Measurements from ENCODE around the gene UHMK1.
"Not testable (repeated sequence)": the region's sequence is repeated elsewhere in the genome, so short reads cannot be mapped to it uniquely, and the experiment has no call there.

The UHMK1 gene

DNA sequence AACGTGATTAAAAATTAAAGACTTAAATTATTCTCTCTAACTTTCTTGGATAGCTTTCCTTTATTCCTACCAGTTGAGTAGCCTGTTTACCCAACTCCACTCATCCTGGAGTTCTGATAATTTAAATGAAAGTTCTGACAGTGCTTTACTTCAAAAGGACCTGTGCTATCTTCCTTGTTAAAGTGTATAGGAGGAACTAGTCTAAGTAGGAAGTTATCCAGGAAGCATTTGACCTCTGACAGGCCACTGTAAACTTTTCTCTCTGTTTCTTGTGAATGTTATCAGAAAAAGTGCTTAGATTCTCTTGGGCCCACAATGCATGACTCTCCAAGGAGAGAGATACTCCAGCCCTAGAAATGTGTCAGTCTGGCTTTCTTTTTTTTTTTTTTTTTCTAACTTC lies 73.1 kb downstream of the UHMK1 start:
- no peak for DNase-seq

DNA sequence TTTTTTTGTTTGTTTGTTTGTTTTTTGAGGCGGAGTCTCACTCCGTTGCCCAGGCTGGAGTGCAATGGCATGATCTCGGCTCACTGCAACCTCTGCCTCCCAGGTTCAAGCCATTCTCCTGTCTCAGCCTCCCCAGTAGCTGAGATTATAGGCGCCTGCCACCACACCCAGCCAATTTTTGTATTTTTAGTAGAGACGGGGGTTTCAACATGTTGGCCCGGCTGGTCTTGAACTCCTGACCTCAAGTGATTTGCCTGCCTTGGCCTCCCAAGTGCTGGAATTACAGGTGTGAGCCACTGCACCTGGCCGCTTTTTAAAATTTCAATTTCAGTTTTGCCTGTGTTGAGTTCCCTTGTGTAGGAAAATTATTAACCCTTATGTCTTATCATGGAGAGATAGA lies 73.5 kb downstream of the UHMK1 start:
- DNase-seq = not testable (repeated sequence)

DNA sequence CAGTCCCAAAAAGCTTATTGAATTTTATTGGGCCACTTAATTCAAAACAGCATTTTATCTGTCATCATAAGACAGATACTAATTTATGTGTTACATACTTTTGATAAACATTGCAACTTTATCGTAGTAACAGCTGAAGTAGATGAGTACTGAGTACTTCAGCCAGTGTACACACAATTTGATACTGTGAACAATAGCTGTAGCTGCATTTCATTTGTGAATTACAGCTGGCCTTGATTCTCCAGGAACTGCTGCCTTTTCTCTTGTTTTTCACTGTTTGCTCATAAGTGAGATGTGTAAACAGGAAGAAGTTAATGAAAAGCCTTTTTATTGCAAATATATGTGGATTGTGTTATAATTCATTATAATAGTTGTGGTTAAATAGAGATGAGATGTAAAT lies 74.1 kb downstream of the UHMK1 start:
- no peak for DNase-seq

GRCh38 chr1:162573136-162573535 lies 75.5 kb downstream of the UHMK1 start:
- no peak for DNase-seq

DNA sequence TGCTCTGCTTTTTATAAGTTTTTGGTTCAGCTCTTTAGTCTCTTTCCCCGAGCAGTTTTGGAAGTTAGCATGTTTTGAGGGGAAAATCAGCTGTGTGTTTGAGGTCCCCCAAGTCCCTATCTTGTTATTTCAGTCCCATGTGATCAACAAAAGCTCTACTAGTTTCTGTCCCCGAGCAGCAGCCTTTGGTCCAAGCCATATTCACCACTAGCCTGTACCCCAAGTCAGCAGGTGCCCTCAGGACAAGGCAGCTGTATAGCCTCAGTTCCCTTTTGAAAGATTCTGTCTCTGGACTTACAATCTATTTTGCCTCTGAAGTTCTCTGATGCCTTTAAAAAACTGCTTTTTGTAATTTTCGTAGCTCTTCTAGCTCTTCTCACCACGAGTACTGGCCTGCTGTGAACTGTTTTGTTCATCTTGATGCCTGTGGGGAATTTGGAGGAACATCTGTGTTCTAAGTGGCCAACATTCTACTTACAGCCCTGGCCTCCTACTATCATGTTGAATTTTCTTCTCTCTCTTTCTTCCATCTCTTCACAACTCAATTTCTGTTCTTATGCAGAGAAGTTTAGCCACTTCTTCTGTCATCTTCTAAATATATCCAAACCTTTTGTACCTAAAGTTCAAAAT lies 80.6 kb downstream of the UHMK1 start:
- DNase-seq = no peak

GRCh38 chr1:162578936-162579335 lies 81.3 kb downstream of the UHMK1 start:
- DNase-seq = no peak
